AG04449 (cell line): ENCODE results near the gene ASXL1.
"Not testable (repeated sequence)": the region's sequence is repeated elsewhere in the genome, so short reads cannot be mapped to it uniquely, and the experiment has no call there.

Experiments used
- CTCF ChIA-PET: fragments of 350-600 bp; formaldehyde crosslinking; extraction: SDS; loops from one replicate; lab custom pipeline; 2021; ENCODE audit warnings: antibody characterized with exemption; lab: Yijun Ruan, JAX
- POLR2A ChIA-PET: fragments of 400-600, 350-600 bp; formaldehyde crosslinking; extraction: SDS; loops from one replicate; lab custom pipeline; 2020; ENCODE audit warnings: antibody characterized with exemption, inconsistent platforms; lab: Yijun Ruan, JAX
- DNase-seq: peaks from one replicate; pipeline ENCODE4 v3.0.0-alpha.2; 2010; ENCODE audit warnings: low read depth, low spot score
- H3K4me3 ChIP-seq: 2 replicates; pipeline ENCODE4 v1.5.1; 2011; ENCODE audit warnings: low read depth, mild to moderate bottlenecking, control low read depth, low read length
- TF ChIP-seq, protein P1 (sequence below): IDR thresholded peaks from one replicate; pipeline ENCODE4 v1.5.1; 2011; ENCODE audit warnings: mild to moderate bottlenecking, moderate library complexity, low read length, control low read depth, inconsistent platforms; ENCODE audit not compliant: insufficient read depth; ENCODE audit errors: missing control alignments

The ASXL1 gene

GRCh38 chr20:32404017-32404416 is 45.9 kb downstream of the ASXL1 start:
- ChIA-PET CTCF (interaction anchor here (1.3 kb wide), 1 partner anchor 19 kb away, joined by 4 read pairs; no protein-coding TSS in a partner anchor), POLR2A (no interaction called here)
- DNase-seq, result no peak
- TF ChIP-seq, protein P1, sequence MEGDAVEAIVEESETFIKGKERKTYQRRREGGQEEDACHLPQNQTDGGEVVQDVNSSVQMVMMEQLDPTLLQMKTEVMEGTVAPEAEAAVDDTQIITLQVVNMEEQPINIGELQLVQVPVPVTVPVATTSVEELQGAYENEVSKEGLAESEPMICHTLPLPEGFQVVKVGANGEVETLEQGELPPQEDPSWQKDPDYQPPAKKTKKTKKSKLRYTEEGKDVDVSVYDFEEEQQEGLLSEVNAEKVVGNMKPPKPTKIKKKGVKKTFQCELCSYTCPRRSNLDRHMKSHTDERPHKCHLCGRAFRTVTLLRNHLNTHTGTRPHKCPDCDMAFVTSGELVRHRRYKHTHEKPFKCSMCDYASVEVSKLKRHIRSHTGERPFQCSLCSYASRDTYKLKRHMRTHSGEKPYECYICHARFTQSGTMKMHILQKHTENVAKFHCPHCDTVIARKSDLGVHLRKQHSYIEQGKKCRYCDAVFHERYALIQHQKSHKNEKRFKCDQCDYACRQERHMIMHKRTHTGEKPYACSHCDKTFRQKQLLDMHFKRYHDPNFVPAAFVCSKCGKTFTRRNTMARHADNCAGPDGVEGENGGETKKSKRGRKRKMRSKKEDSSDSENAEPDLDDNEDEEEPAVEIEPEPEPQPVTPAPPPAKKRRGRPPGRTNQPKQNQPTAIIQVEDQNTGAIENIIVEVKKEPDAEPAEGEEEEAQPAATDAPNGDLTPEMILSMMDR, result no peak
- no peak overlapping the region for H3K4me3 ChIP-seq

GRCh38 chr20:32406701-32407100 is 48.6 kb downstream of the ASXL1 start:
- ChIA-PET POLR2A (no interaction called here), CTCF (no interaction called here)
- no peak for DNase-seq
- TF ChIP-seq, protein P1, result no peak
- H3K4me3 ChIP-seq, result no peak overlapping the region

DNA sequence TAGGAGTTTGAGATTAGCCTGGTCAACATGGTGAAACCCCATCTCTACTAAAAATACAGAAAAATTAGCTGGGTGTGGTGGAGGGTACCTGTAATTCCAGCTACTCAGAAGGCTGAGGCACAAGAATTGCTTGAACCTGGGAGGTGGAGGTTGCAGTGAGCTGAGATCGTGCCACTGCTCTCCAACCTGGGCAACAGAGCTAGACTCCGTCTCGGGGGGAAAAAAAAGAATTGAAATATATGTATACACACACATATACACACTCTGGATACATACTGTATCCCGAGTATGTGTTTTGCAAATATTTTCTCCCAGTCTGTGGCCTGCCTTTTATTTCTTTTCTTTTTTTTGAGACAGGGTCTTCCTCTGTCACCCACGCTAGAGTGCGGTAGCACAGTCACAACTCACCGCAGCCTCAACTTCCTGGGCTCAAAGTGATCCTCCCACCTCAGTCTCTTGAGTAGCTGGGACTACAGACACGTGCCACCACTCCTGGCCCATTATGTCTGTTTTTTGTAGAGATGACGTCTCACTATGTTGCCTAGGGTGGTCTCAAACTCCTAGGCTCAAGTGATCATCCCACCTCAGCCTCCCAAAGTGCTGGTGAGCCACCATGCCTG is 49.1 kb downstream of the ASXL1 start:
- CTCF ChIA-PET, H3K4me3 ChIP-seq, POLR2A ChIA-PET, DNase-seq: not testable (repeated sequence)

DNA sequence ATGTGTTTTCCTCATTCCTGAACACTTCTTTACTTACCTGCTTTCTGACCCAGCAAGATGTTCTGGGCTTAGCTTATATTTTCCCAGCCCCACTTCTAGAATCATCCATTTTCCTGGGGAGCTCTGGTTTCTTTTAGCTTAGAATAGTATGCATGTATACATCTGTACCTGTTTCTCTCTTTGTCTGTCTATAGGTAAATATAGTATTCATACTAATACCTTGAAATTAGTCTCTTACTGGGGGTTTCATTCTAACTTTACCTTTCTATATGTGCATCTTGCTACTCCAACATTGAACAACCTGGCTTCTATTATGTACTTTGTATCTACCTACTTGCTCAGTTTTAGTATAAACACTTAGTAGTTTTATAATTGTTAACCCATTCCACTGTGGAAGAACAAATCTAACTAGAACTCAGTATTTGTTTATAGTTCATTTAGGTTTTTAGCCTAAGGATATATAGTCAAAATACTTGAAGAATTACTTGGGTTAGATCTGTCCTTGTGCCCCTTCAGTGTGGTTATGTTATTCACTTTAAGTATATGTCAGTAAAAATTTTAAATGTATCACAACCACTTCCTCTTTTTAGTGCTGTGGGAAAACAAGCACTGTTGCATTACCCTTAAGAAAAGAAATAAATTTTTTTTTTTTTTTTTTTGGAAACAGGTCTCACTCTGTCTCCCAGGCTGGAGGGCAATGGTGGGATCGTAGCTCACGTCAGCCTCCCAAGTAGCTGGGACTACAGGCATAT is 54.0 kb downstream of the ASXL1 start:
- ChIA-PET CTCF (no interaction called here), POLR2A (no interaction called here)
- TF ChIP-seq, protein P1, result no peak
- H3K4me3 ChIP-seq, result no peak overlapping the region
- no peak for DNase-seq

DNA sequence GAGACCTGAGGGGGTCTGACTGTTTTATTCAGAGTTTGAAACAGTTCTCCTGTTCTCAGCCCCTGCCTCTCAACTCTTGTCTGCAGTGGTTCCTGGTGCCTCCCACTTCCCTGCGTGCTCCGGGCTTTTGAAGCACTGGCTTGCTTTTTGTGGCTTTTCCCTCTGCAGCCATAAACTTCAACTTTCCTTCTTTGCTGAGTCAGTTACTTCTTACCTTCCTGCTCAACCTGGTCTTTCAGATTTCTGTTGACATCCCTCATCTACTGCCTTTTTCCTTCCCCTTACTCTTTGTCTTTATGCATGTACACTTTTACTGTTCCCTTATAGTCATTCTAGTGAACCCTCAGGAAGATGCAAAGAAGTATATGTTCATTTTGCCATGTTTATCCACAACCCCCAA is 57.4 kb downstream of the ASXL1 start:
- no peak for DNase-seq
- TF ChIP-seq, protein P1, result no peak
- ChIA-PET POLR2A (no interaction called here), CTCF (no interaction called here)
- no peak overlapping the region for H3K4me3 ChIP-seq

DNA sequence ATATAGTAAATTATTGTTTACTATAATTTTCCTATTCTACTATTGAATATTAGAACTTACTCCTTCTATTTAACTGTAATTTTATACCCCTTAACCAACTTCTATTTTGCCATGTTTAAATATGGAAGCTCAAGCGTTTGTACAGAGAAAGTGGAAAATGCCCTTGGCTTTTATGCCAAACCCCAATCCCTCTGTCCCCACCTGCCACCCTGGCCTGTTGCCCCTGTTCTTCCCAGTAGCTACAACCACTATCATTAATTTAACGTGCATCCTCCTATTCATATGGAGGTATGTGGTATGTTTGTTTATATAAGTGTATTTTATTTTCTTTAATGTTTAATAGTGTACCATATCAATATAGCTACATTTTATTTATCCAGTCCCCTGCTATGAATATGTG is 58.1 kb downstream of the ASXL1 start:
- TF ChIP-seq, protein P1, result no peak
- no peak overlapping the region for H3K4me3 ChIP-seq
- ChIA-PET CTCF (interaction anchor here (1.5 to 2.0 kb wide), 2 partner anchors 16 to 80 kb away, joined by 4 read pairs; no protein-coding TSS in a partner anchor), POLR2A (no interaction called here)
- DNase-seq, result no peak
